AG04450 (cell line): ENCODE data around the gene PDS5A. TPM values are rescaled to one million over a fixed set of nuclear protein-coding genes. Genes with fewer than 3 reads are reported as not detected.

Source experiments
- CTCF ChIA-PET: fragments of 300-600, 350-600 bp; formaldehyde crosslinking; extraction: SDS; loops from one replicate; lab custom pipeline; 2022; ENCODE audit warnings: antibody characterized with exemption, inconsistent platforms; lab: Charles Lee
- POLR2A ChIA-PET: fragments of 350-600 bp; formaldehyde crosslinking; extraction: SDS; loops from one replicate; lab custom pipeline; 2021; ENCODE audit warnings: antibody characterized with exemption, inconsistent platforms; lab: Yijun Ruan, JAX
- DNase-seq: peaks from one replicate; pipeline ENCODE4 v3.0.0-alpha.2; 2011; ENCODE audit warnings: low read depth, low spot score
- H3K27ac ChIP-seq: one replicate; pipeline ENCODE4 v1.5.1; 2012; ENCODE audit warnings: low read depth, low read length, control low read depth
- H3K27me3 ChIP-seq: one replicate; pipeline ENCODE4 v1.6.0; 2012; ENCODE audit warnings: low read length; ENCODE audit not compliant: control insufficient read depth, insufficient read depth
- H3K4me3 ChIP-seq: 2 replicates; pipeline ENCODE4 v1.5.1; 2011; ENCODE audit warnings: mild to moderate bottlenecking, low read depth, low read length, control low read depth
- H3K9me3 ChIP-seq: 2 replicates; pipeline ENCODE4 v1.5.1; 2012; ENCODE audit warnings: low read length; ENCODE audit not compliant: control insufficient read depth, insufficient read depth
- polyA plus RNA-seq: library from polyadenylated mRNA; depleted of rRNA; stranded (reverse); fragments of >200 nt; gene quantifications from 2 replicates; pipeline ENCODE4 v1.2.3, GENCODE V29; 2011
- TF ChIP-seq, protein P1 (sequence below): IDR thresholded peaks from 2 replicates; pipeline ENCODE4 v1.5.1; 2011; ENCODE audit warnings: low read depth, low read length, control low read depth, inconsistent platforms

PDS5A gene
- polyA plus RNA-seq, 1 experiment, result 49.5 TPM

- TF ChIP-seq, protein P1, sequence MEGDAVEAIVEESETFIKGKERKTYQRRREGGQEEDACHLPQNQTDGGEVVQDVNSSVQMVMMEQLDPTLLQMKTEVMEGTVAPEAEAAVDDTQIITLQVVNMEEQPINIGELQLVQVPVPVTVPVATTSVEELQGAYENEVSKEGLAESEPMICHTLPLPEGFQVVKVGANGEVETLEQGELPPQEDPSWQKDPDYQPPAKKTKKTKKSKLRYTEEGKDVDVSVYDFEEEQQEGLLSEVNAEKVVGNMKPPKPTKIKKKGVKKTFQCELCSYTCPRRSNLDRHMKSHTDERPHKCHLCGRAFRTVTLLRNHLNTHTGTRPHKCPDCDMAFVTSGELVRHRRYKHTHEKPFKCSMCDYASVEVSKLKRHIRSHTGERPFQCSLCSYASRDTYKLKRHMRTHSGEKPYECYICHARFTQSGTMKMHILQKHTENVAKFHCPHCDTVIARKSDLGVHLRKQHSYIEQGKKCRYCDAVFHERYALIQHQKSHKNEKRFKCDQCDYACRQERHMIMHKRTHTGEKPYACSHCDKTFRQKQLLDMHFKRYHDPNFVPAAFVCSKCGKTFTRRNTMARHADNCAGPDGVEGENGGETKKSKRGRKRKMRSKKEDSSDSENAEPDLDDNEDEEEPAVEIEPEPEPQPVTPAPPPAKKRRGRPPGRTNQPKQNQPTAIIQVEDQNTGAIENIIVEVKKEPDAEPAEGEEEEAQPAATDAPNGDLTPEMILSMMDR, result no peak
- Histone ChIP-seq H3K27me3 (no peaks in the 10 kb centered on the region), H3K4me3 (peak overlapping the region; percentile 15), H3K9me3 (no peaks in the 10 kb centered on the region), H3K27ac (peak overlapping the region; percentile 71)
- CTCF ChIA-PET, result interaction anchor here (0.5 to 0.6 kb wide), 2 partner anchors 9 to 460 kb away, joined by 3 to 5 read pairs; no protein-coding TSS in a partner anchor
- POLR2A ChIA-PET, result interaction anchor here (0.6 to 1.0 kb wide), 3 partner anchors 16 to 191 kb away, joined by 3 to 4 read pairs (median 3); no protein-coding TSS in a partner anchor
- peak; percentile 15 for DNase-seq
Observed at GRCh38 chr4:39933671-39934590, 43.8 kb downstream of the PDS5A start.

GRCh38 chr4:39932776-39933402 lies 44.8 kb downstream of the PDS5A start:
- CTCF ChIA-PET, result interaction anchor here (0.5 kb wide), 1 partner anchor 459 kb away, joined by 3 read pairs; no protein-coding TSS in a partner anchor
- H3K4me3 ChIP-seq, result no peak overlapping the region
- no peaks in the 10 kb centered on the region for H3K27me3 ChIP-seq
- TF ChIP-seq, protein P1, result no peak
- DNase-seq, result no peak
- H3K9me3 ChIP-seq, result no peaks in the 10 kb centered on the region
- H3K27ac ChIP-seq, result no peak overlapping the region
- POLR2A ChIA-PET, result interaction anchor here (1.0 kb wide), 1 partner anchor 17 kb away, joined by 3 read pairs; no protein-coding TSS in a partner anchor

GRCh38 chr4:39931441-39931901 lies 46.2 kb downstream of the PDS5A start:
- ChIA-PET CTCF (interaction anchor here (0.7 kb wide), 1 partner anchor 179 kb away, joined by 3 read pairs; no protein-coding TSS in a partner anchor), POLR2A (no interaction called here)
- Histone ChIP-seq H3K4me3 (no peak overlapping the region), H3K9me3 (no peaks in the 10 kb centered on the region), H3K27ac (no peak overlapping the region), H3K27me3 (no peaks in the 10 kb centered on the region)
- TF ChIP-seq, protein P1, result no peak
- DNase-seq, result no peak

- DNase-seq, result no peak
- CTCF ChIA-PET, result no interaction called here
- TF ChIP-seq, protein P1, result no peak
- POLR2A ChIA-PET, result no interaction called here
- Histone ChIP-seq H3K9me3 (no peaks in the 10 kb centered on the region), H3K27ac (no peak overlapping the region), H3K4me3 (no peak overlapping the region), H3K27me3 (no peaks in the 10 kb centered on the region)
Observed at GRCh38 chr4:39928538-39928937, 49.2 kb downstream of the PDS5A start.
